T-cell (primary cell): ENCODE results near the gene CTNNBL1. TPM values are rescaled to one million over a fixed set of nuclear protein-coding genes. Genes with fewer than 3 reads are reported as not detected.

Experiments used
- ATAC-seq, 4 experiments: fragments of 200-7000 bp in 3 of 4; fragments of 150-1000 bp in 1 of 4; cut with Tn5 transposase; replicated peaks in 1 of 4; 1 replicate in 3 of 4; 2 replicates in 1 of 4; pipeline ENCODE4 v1.10.0; 2021; ENCODE audit warnings: moderate library complexity in 3 of 4, mild to moderate bottlenecking in 2 of 4, moderate number of reproducible peaks in 1 of 4
- CTCF ChIA-PET, 2 donors: fragments of 300-600 bp; sonication (Branson Sonifier 250); formaldehyde crosslinking; loops; one replicate each; lab custom pipeline; 2022; ENCODE audit warnings: antibody characterized with exemption in 2 of 2; lab: Charles Lee
- POLR2A ChIA-PET, 2 donors: fragments of 300-600 bp; sonication (Branson Sonifier 250); formaldehyde crosslinking; loops; one replicate each; lab custom pipeline; 2022; ENCODE audit warnings: antibody characterized with exemption in 2 of 2; lab: Charles Lee
- DNase-seq, 35 experiments: peaks; one replicate each; pipeline versions ENCODE4 v3.0.0 to v3.0.0-alpha.2; 2013 to 2023
- H3K27ac ChIP-seq: one replicate; pipeline ENCODE4 v1.5.1; 2013; ENCODE audit warnings: low read length
- H3K27me3 ChIP-seq, 2 experiments: replicated peaks in 1 of 2; 1 replicate in 1 of 2; 2 replicates in 1 of 2; pipeline versions ENCODE4 v1.6.1 to v1.7.0; 2013; ENCODE audit warnings: low read length in 1 of 2, mixed read lengths in 1 of 2; ENCODE audit not compliant: control insufficient read depth in 2 of 2, insufficient read depth in 2 of 2; ENCODE audit errors: extremely low read depth in 1 of 2
- H3K36me3 ChIP-seq, 2 donors: 1 replicate in 1 of 2; 2 replicates in 1 of 2; pipeline versions ENCODE4 v1.6.1 to v1.7.0; 2013; ENCODE audit warnings: low read length in 1 of 2; ENCODE audit not compliant: control insufficient read depth in 2 of 2, insufficient read depth in 1 of 2; ENCODE audit errors: extremely low read depth in 1 of 2
- H3K4me1 ChIP-seq, 2 experiments: 1 replicate in 1 of 2; 2 replicates in 1 of 2; pipeline versions ENCODE4 v1.6.1 to v1.7.0; 2013; ENCODE audit warnings: low read length in 2 of 2, mixed read lengths in 1 of 2; ENCODE audit not compliant: insufficient read depth in 2 of 2, control insufficient read depth in 1 of 2; ENCODE audit errors: extremely low read depth in 1 of 2
- H3K4me3 ChIP-seq, 2 donors: 1 replicate in 1 of 2; 2 replicates in 1 of 2; pipeline versions ENCODE4 v1.5.1 to v1.7.0; 2013; ENCODE audit warnings: mild to moderate bottlenecking in 2 of 2, low read length in 1 of 2, moderate library complexity in 1 of 2; ENCODE audit not compliant: control insufficient read depth in 1 of 2; ENCODE audit errors: extremely low read depth in 1 of 2
- H3K9me3 ChIP-seq: 2 replicates; pipeline ENCODE4 v1.7.0; 2013
- H3K27ac Mint-ChIP-seq, 2 donors: one replicate each; pipeline ENCODE4 v1.8.0; 2020 to 2021; ENCODE audit warnings: mild to moderate bottlenecking in 2 of 2, mixed read lengths in 2 of 2
- H3K27me3 Mint-ChIP-seq, 2 donors: one replicate each; pipeline ENCODE4 v1.8.0; 2021 to 2022; ENCODE audit warnings: mixed read lengths in 2 of 2
- H3K36me3 Mint-ChIP-seq: one replicate; pipeline ENCODE4 v1.8.0; 2021; ENCODE audit warnings: mixed read lengths
- H3K4me1 Mint-ChIP-seq, 3 donors: one replicate each; pipeline ENCODE4 v1.8.0; 2020 to 2022; ENCODE audit warnings: mixed read lengths in 3 of 3, mild to moderate bottlenecking in 1 of 3
- H3K4me3 Mint-ChIP-seq, 3 donors: one replicate each; pipeline ENCODE4 v1.8.0; 2020 to 2022; ENCODE audit warnings: mild to moderate bottlenecking in 3 of 3, mixed read lengths in 3 of 3, moderate library complexity in 3 of 3
- H3K9me3 Mint-ChIP-seq, 3 donors: one replicate each; pipeline ENCODE4 v1.8.0; 2020 to 2022; ENCODE audit warnings: mixed read lengths in 3 of 3
- WGBS: methylation state at CpG from one replicate; pipeline ENCODE4 v1.1.5; 2013; ENCODE audit warnings: missing lambda C conversion rate; ENCODE audit not compliant: insufficient coverage; 5-methylcytosine and 5-hydroxymethylcytosine counted together
- total RNA-seq, 35 experiments: library from RNA in 6 of 35; stranded (reverse) in 6 of 35; fragments of 120-200 nt in 1 of 35; gene quantifications; one replicate each; pipeline versions ENCODE4 v1.2.1 to v1.2.4 and lab custom pipeline; 2013 to 2026

CTNNBL1 gene
- total RNA-seq, 5 donors from 2014 or later (not counting 1 experiment from before 2014, with no cell fraction given): 44.6 to 52.4 (median 49.4) TPM

- Histone ChIP-seq H3K27ac (no peak overlapping the region), H3K4me1 (no peaks in the 10 kb centered on the region), H3K36me3 (no peaks in the 10 kb centered on the region), H3K27me3 (peaks cover 0 to 8% of the 10 kb centered on the region in 2 experiments), H3K4me3 (no peak overlapping the region), H3K9me3 (no peaks in the 10 kb centered on the region)
- no peak for ATAC-seq
- WGBS: 77% methylated on average over 20 of the region's 22 CpGs
- DNase-seq: no peak
- Mint-ChIP-seq H3K4me1 (no peaks in the 10 kb centered on the region), H3K27ac (no peak overlapping the region), H3K4me3 (no peak overlapping the region), H3K27me3 (no peaks in the 10 kb centered on the region), H3K36me3 (no peaks in the 10 kb centered on the region), H3K9me3 (no peaks in the 10 kb centered on the region)
- CTCF ChIA-PET: no interaction called here
- POLR2A ChIA-PET: no interaction called here
Observed at GRCh38 chr20:37881601-37882343, 187.9 kb downstream of the CTNNBL1 start.

GRCh38 chr20:37882961-37883712 lies 189.3 kb downstream of the CTNNBL1 start:
- H3K9me3 ChIP-seq: no peaks in the 10 kb centered on the region
- CTCF ChIA-PET: no interaction called here

DNA sequence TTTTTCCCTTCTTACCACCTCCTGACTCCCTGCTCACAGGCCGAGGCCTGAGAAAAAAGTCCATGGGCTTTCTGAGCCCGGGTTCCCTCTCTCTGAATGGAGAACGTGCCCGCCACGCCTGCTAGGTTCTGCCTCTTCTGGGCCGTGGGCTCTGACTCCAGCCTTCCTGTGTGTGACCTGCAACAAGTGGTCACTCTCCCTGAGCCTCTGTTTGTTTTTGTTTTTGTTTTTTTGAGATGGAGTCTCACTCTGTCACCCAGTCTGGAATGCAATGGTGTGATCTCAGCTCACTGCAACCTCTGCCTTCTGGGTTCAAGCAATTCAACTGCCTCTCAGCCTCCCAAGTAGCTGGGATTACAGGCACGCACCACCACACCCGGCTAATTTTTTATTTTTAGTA lies 191.2 kb downstream of the CTNNBL1 start:
- H3K27ac ChIP-seq: no peak overlapping the region
- H3K4me1 ChIP-seq: no peaks in the 10 kb centered on the region
- CTCF ChIA-PET: no interaction called here
- DNase-seq (no peak), ATAC-seq (no peak)
- POLR2A ChIA-PET: no interaction called here
- Mint-ChIP-seq H3K4me1 (no peaks in the 10 kb centered on the region), H3K4me3 (no peak overlapping the region), H3K27ac (no peak overlapping the region), H3K9me3 (no peaks in the 10 kb centered on the region), H3K36me3 (no peaks in the 10 kb centered on the region), H3K27me3 (peaks cover 0 to 9% of the 10 kb centered on the region in 2 donors)
- no peak overlapping the region for H3K4me3 ChIP-seq
- no peaks in the 10 kb centered on the region for H3K9me3 ChIP-seq
- WGBS: 87% methylated on average over 7 of the region's 8 CpGs
- H3K36me3 ChIP-seq: no peaks in the 10 kb centered on the region
- H3K27me3 ChIP-seq: peaks cover 0 to 19% of the 10 kb centered on the region in 2 experiments

More at GRCh38 chr20:37882961-37883712, 189.3 kb downstream of the CTNNBL1 start:
- no peaks in the 10 kb centered on the region for H3K36me3 Mint-ChIP-seq
- WGBS: 75% methylated on average over 10 of the region's 16 CpGs
- H3K36me3 ChIP-seq: no peaks in the 10 kb centered on the region
- DNase-seq: no peak
- H3K27me3 ChIP-seq: peaks cover 0 to 19% of the 10 kb centered on the region in 2 experiments
- no peaks in the 10 kb centered on the region for H3K9me3 Mint-ChIP-seq
- peaks cover 0 to 9% of the 10 kb centered on the region in 2 donors for H3K27me3 Mint-ChIP-seq
- H3K4me1 ChIP-seq: no peaks in the 10 kb centered on the region
- H3K27ac ChIP-seq: no peak overlapping the region
- no peak overlapping the region for H3K4me3 Mint-ChIP-seq
- H3K27ac Mint-ChIP-seq: no peak overlapping the region
- H3K4me1 Mint-ChIP-seq: no peaks in the 10 kb centered on the region
- POLR2A ChIA-PET: no interaction called here
- H3K4me3 ChIP-seq: no peak overlapping the region
- no peak for ATAC-seq

DNA sequence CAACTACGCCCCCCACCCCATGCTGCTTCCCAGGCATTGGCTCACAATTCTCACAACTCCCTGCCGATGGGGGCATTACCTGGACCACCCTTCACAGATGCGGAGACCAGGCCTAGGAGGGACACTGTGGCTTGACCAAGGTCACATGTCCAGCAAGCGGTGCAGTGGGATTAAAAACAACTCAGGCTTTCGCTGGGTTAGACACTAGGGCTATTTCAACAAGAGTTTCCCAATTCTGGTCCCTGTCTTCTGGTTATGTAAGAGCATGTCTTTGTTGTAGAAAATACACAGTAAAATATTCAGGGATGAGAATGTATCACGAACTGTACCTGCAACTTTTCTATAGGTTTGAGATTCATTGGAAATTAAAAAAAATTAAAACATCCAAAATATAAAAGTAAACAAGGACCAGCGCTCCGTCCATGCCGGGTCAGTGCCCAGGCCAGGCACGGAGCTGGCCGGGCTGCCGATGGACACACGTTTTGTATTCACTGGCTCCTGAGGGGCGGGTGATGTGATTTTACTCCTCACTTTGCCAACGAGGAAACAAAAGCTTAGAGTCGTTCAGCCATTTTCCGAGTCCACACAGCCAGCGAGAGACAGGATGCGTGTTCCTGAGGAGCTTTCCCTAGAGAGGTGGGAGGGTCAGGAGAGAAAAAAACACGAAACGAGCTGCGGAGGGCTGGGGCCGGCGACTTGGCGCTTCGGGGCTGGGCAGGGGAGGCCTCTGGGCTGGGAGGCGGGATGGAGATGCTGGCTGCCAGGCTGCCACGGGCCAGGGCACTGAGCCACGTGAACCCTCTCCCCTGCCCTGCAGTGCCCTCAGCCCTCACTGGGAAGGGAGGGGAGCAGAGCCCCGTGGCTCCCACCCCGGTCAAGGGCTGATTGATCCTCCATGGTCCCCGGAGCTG lies 192.0 kb downstream of the CTNNBL1 start:
- CTCF ChIA-PET: no interaction called here
- WGBS: 86% methylated on average over 14 of the region's 32 CpGs

GRCh38 chr20:37886851-37887297 lies 193.0 kb downstream of the CTNNBL1 start:
- Histone ChIP-seq H3K9me3 (no peaks in the 10 kb centered on the region), H3K4me1 (no peaks in the 10 kb centered on the region), H3K27ac (no peak overlapping the region), H3K36me3 (no peaks in the 10 kb centered on the region), H3K27me3 (peaks cover 0 to 15% of the 10 kb centered on the region in 2 experiments), H3K4me3 (no peak overlapping the region)
- H3K27me3 Mint-ChIP-seq: peaks cover 0 to 9% of the 10 kb centered on the region in 2 donors
- H3K27ac Mint-ChIP-seq: no peak overlapping the region
- ChIA-PET CTCF (no interaction called here), POLR2A (no interaction called here)
- no peak for DNase-seq
- no peaks in the 10 kb centered on the region for H3K4me1 Mint-ChIP-seq
- H3K36me3 Mint-ChIP-seq: no peaks in the 10 kb centered on the region
- H3K4me3 Mint-ChIP-seq: no peak overlapping the region
- no peaks in the 10 kb centered on the region for H3K9me3 Mint-ChIP-seq
- no peak for ATAC-seq
- 78% methylated on average over 4 of the region's 4 CpGs for WGBS

More for the DNA sequence above, 192.0 kb downstream of the CTNNBL1 start:
- H3K27ac ChIP-seq: no peak overlapping the region
- ATAC-seq (no peak), DNase-seq (no peak)
- Mint-ChIP-seq H3K27ac (no peak overlapping the region), H3K36me3 (no peaks in the 10 kb centered on the region), H3K27me3 (peaks cover 0 to 9% of the 10 kb centered on the region in 2 donors), H3K4me1 (no peaks in the 10 kb centered on the region), H3K9me3 (no peaks in the 10 kb centered on the region), H3K4me3 (no peak overlapping the region)
- no peaks in the 10 kb centered on the region for H3K36me3 ChIP-seq
- H3K4me1 ChIP-seq: no peaks in the 10 kb centered on the region
- H3K9me3 ChIP-seq: no peaks in the 10 kb centered on the region
- H3K4me3 ChIP-seq: no peak overlapping the region
- POLR2A ChIA-PET: no interaction called here
- peaks cover 0 to 19% of the 10 kb centered on the region in 2 experiments for H3K27me3 ChIP-seq

DNA sequence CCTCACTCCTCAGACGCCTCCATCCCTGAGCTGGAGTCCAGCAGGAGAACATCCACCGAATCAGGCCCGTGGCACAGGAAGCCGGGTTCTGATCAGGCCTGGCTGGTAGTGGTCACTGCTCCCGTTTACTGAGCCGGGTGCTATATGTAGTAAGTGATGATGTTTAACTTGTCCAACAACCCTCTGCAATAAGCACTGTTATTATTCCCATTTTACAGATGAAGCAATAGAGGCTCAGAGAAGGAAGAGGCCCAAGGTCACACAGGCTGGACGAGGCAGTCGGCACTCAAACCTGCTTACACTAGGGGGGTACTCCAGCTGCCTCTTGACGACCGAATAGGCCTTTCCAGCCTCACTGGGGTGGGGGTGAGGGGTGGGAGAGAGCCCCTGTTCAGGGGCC lies 194.8 kb downstream of the CTNNBL1 start:
- H3K36me3 ChIP-seq: no peaks in the 10 kb centered on the region
- ChIA-PET POLR2A (no interaction called here), CTCF (no interaction called here)
- ATAC-seq (no peak), DNase-seq (no peak)
- Mint-ChIP-seq H3K27ac (no peak overlapping the region), H3K4me3 (no peak overlapping the region), H3K36me3 (no peaks in the 10 kb centered on the region), H3K9me3 (no peaks in the 10 kb centered on the region), H3K27me3 (peaks cover 0 to 9% of the 10 kb centered on the region in 2 donors), H3K4me1 (peaks cover 0 to under 1% (median 0%) of the 10 kb centered on the region in 3 donors)
- no peaks in the 10 kb centered on the region for H3K9me3 ChIP-seq
- H3K4me1 ChIP-seq: no peaks in the 10 kb centered on the region
- no peak overlapping the region for H3K27ac ChIP-seq
- no peak overlapping the region for H3K4me3 ChIP-seq
- WGBS: no CpG with 5 or more reads among the region's 10 CpGs
- H3K27me3 ChIP-seq: peaks cover 0 to 13% of the 10 kb centered on the region in 2 experiments
